Left forelimb (tissue), 1 donor: ENCODE data around the gene MTMR2.
A peak's percentile ranks its signal among the peaks of the same experiment; 100 is the strongest.
"Not testable (repeated sequence)": the region's sequence is repeated elsewhere in the genome, so short reads cannot be mapped to it uniquely, and the experiment has no call there.

Experiments
- DNase-seq: peaks from one replicate; pipeline ENCODE4 v3.0.0-alpha.2; 2018; ENCODE audit warnings: low spot score

The MTMR2 gene

DNA sequence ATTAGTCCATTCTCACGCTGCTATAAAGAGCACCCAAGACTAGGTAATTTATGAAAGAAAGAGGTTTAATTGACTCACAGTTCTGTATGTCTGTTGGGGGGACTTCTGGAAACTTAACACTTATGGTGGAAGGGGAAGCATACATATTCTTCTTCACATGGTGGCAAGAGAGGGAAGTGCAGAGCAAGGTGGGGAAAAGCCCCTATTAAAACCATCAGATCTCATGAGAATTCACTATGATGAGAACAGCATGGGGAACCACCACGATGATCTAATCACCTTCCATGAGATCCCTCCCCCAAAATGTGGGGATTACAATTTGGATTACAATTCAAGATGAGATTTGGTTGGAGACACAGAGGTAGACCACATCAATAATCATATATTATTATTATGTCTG is 107.9 kb downstream of the MTMR2 start:
- DNase-seq = no peak

- DNase-seq = not testable (repeated sequence)
Measured at GRCh38 chr11:95811052-95811451, 112.9 kb downstream of the MTMR2 start.

DNA sequence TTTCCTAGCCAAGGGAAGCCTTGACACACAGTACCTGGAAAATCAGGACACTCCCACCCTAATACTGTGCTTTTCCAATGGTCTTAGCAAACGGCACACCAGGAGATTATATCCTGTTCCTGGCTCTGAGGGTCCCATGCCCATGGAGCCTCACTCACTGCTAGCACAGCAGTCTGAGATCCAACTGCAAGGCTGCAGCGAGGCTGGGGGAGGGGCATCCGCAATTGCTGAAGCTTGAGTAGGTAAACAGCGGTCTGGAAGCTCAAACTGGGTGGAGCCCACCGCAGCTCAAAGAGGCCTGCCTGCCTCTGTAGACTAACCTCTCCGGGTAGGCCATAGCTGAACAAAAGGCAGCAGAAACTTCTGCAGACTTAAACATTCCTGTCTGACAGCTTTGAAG is 117.4 kb downstream of the MTMR2 start:
- not testable (repeated sequence) for DNase-seq

- DNase-seq = no peak
Measured at GRCh38 chr11:95805869-95806268, 118.0 kb downstream of the MTMR2 start.

DNA sequence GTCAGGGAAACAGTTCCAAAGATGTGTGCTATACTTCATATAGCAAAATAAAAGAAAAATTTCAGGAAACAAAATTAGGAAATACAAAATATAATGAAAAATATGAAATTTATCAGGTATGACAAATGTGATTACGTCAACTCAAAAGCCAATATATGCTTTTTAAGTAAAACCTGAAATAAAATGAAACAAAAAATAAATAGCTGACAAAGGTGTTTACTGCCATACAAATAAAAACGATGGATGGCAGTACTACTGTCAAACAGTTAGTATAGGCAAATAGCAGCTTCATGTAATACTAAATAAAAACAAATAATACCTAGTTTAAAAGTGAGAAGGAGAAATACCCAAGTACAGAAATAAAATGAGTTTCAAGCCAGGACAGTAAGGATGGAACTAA is 119.9 kb downstream of the MTMR2 start:
- DNase-seq = no peak

DNA sequence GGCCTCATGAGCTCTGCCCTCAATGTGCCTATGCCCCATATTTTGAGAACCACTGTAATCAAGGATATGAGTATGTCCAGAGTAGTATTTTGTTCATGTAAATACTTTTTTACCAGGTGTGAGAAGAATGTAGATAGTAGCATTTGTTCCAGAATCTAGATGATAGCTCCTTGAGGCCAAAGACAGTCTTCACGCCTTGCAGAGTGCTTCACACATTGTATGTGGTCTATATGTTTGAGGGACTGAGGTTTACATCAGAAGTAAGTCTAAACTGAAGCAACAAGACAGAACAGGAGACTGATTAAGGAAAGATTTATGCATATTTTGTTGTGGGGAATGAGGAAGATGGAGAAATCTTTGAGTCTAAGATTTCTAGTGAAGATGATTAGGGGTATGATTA is 121.1 kb downstream of the MTMR2 start:
- DNase-seq = no peak

DNA sequence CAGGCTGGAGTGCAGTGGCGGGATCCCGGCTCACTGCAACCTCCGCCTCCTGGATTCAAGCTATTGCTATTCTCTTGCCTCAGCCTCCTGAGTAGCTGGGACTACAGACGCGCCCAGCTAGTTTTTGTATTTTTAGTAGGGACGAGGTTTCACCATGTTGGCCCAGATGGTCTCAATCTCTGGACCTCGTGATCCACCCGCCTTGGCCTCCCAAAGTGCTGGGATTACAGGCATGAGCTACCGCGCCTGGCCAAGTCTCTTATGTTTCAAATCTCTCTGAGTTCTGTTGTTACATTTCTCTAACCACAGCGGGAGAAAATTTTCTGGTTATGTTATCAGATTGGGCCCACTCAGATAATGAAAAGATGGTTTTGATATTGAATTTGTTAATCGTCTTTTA is 123.5 kb downstream of the MTMR2 start:
- DNase-seq = no peak

DNA sequence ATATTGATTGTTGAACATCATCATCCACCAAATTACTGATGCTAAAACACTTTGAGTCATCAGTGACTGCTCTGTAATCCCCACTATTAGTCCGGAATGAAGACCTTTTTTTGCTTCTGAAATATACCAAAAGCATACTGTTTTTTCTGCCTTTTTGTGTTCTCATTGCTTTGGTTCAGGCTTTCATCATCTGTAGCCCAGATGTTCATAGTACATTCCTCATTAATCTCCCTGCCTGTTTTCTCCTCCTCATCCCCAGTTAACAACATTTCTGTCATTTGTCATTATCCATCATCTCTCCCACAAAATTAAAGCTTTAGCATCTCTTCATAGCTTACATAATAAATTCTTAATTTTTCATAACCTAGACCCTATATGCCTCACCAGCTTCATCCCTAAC is 124.4 kb downstream of the MTMR2 start:
- DNase-seq = no peak

- no peak for DNase-seq
Measured at GRCh38 chr11:95796501-95796900, 127.4 kb downstream of the MTMR2 start.

- DNase-seq = no peak
Measured at GRCh38 chr11:95795627-95796295, 128.1 kb downstream of the MTMR2 start.

DNA sequence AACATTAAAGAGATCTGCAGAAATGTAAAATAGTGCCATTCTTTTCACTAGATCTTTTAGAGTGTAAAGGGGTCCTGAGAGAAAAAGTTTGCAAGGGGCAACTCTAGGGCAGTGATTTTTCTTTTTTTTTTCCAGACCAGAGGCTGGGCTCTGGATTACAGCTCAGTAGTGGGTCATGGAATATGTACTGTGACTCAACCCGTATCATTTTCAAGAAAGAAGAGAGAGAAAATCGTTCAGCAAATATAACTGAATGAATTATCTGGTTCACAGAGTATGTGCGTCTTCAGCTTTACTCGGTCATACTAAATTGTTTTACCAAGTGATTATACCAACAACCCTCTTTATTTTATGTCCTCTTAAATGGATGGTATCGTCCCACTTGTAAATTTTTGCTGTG is 129.8 kb downstream of the MTMR2 start:
- no peak for DNase-seq

GRCh38 chr11:95793116-95793515 is 130.8 kb downstream of the MTMR2 start:
- no peak for DNase-seq

DNA sequence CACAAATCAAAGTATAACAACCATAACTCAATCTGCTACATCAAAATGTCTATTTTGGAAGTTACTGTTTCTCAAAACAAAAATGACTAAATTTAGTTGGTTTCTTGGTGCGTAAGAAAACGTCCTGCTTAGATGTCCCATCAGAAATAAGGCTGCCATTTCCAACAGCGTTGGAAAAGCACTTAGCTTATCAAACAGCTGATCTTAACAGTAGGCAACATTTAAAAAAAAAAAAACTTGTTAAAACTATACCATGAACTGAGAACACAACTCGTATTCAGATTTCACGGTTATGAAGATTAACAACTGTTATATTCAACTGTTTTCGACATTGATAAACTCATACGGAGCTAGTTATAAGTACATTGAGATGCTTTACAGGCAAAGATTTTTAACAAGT is 131.2 kb downstream of the MTMR2 start:
- DNase-seq = no peak

DNA sequence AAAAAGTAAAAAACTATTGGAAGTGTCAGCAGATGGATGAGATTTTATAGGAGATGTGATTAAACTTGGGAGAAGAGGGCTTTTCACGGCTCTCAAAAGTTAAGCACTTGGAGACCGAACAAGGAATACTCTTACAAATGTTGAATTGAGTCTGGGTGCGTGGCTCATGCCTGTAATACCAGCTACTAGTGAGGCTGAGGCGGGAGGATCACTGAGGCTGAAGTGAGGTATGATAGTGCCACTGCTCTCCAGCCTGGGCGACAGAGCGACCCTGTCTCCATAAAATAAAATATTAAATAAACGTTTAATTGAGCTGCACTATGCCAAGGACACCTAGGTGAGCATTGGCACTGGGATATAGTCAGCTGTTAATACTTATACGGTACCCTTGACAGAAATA is 131.7 kb downstream of the MTMR2 start:
- no peak for DNase-seq

DNA sequence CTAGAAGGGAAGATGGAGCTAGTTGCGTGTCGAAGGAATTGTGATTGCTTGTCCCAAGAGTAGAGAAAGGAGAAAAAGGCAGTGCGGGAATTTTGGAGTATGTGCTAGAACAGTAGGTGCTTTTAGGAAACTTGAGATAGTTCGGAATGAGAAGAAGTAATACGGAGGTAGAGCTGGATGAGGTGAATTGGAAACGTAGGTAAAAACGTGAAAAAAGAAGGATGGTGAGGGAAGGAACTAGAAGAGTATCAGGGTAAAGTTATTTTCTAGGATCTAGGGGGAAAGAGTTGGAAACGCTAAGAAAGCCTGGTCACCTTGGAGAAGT is 132.2 kb downstream of the MTMR2 start:
- DNase-seq = no peak

GRCh38 chr11:95790933-95791708 is 132.8 kb downstream of the MTMR2 start:
- DNase-seq = peak; percentile 64

DNA sequence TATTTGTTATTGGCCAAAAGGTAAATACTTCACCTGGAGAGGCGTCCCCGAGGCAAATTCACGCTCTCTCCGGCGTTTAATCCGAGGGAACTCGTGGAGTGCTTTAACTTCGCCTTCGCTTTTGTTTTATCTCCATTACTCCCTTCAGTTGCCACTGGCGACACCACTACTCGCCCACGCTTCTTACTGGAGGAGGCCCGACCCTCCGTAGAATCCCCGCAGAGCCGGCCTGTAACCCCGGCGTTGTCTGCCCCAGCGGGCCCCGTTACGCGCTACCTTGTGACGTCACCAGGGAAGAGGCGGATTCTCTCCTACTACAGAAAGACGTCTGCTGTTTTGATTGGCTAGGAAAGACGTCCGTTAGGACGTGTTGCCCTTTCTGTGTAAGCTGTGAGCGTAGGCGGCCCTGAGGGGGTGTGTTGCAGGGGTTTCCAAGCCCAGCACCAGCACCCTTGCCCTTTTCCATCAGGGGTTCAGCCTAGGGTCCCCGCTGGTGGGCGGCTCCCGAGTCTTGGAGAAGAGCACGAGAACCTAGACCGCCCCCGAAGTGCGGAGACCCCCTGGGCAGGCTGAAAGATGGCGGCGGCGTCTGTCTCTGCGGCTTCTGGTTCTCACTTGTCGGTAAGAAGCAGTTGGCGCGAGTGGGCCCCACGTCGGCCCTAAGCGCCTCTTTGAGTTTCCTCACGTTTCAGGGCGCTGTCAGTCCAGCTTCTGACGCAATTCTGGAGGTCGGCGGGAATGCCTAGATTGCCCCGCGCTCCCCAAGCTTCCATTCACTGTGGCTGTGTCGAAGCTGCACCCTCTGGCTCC is 133.6 kb downstream of the MTMR2 start, which contains the start of gene CEP57:
CEP57 (plus strand) TSS at position 376 of the 810 bp plus-strand sequence; CDS start at position 577, 201 bp downstream.
- peak; percentile 93 for DNase-seq

- DNase-seq = peak; percentile 99
Measured at GRCh38 chr11:95789506-95790122, 134.3 kb downstream of the MTMR2 start, which contains the start of gene FAM76B. Gene FAM76B, minus strand, starts transcription at chr11:95789782. Its CDS starts 304 bp downstream, at chr11:95789478.

DNA sequence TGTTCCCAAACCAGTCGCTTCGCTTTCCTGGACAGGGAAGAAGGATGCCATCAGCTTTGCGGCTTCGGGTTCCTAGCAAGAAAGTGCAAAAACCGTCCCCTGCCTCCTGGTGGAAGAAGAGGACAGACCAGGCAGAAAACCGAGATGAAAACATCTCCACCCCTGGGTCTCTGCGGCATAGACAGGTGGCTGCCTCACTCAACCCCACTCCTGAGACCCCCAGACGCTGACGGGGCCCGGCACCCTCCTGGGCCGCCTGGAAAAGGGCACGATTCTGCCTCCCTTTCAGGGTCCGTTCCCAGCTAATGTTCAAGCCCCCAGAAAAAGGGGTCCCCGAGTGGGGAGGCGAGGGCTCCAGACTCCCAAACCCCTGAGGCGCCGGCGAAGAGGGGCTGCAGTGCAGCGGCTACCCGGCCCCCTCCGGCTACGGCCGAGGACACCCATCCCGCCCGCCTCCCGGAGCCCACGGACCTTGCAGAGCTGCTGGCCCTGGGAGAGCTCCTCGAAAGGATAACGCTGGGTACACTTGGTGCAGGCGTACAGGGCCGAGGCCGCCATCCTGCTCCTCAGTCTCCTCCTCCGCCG is 134.9 kb downstream of the MTMR2 start:
- DNase-seq = no peak
